Panc1 (cell line): ENCODE data around the gene SLC35F5.

Experiments
- CTCF ChIP-seq: fragments of 450-650 bp; IDR thresholded peaks from 2 replicates; pipeline ENCODE4 v1.5.1; 2017; ENCODE audit warnings: mild to moderate bottlenecking
- POLR2AphosphoS5 ChIP-seq: IDR thresholded peaks from 2 replicates; pipeline ENCODE4 v1.6.1; 2012; ENCODE audit warnings: mild to moderate bottlenecking, low read depth, low read length, moderate library complexity
- REST ChIP-seq, 2 experiments: IDR thresholded peaks; 2 replicates each; pipeline ENCODE4 v1.6.1; 2011 to 2012; ENCODE audit warnings: low read depth in 2 of 2, control low read depth in 1 of 2, low read length in 1 of 2, mild to moderate bottlenecking in 1 of 2, moderate library complexity in 1 of 2; ENCODE audit not compliant: insufficient read depth in 1 of 2

GRCh38 chr2:113755835-113756354, 547 bp downstream of the SLC35F5 start:
- TF ChIP-seq REST (IDR thresholded peaks at IDR 0.05; ENCODE audit: insufficient read depth in 1 of 2, low read depth in 2 of 2, low read length in 1 of 2): no peak
- TF ChIP-seq CTCF: no peak
- TF ChIP-seq POLR2AphosphoS5: no peak
